Measurements from ENCODE around the gene ADRB2. TPM values are rescaled to one million over a fixed set of nuclear protein-coding genes. Genes with fewer than 3 reads are reported as not detected.

The ADRB2 gene
- total RNA-seq, 1 donor from 2014 or later: 5.7 TPM

- no peak for DNase-seq (ENCODE audit: low spot score)
Measured at GRCh38 chr5:148805326-148806290, 20.8 kb upstream of the ADRB2 start.

DNA sequence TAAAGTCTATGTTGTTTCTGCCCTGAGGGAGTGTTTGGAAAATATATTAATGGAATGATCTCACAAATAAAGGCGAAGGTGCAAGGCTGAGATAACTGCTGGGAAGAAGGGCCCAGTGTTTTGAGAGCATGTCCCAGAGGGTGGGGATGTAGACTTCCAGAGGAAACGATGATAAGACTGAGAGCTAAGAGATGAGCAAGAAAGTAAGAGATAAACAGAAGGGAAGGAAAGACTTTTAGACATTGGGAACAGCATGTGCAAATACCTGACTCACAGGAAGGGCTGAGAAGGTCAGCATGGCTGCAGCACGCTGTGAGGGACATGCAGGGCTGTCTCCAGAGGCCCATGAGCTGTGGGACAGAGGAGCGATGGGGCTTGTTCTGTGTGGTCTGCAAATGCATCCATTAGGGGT is 19.9 kb upstream of the ADRB2 start:
- no peak for DNase-seq (ENCODE audit: low spot score)

DNA sequence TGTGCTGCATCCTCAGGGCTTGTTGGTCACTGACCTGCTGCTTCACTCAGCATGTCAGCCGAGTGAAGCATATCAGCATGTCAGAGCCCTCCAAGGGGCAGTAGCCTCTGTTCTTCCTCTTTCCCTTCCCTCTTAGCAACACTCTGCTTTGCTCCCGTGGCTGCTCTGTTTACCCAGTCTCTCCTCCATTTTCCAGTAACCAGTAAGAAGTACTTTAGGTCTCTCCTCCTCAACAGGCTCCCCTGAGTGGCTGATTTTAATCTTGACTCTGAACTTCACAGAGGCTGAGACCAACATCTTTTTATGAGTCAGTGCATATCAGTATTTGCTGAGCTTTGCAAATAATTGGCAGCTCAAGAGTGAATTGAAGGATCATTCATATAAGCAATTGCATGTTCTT is 18.6 kb upstream of the ADRB2 start:
- DNase-seq (ENCODE audit: low spot score): no peak

DNA sequence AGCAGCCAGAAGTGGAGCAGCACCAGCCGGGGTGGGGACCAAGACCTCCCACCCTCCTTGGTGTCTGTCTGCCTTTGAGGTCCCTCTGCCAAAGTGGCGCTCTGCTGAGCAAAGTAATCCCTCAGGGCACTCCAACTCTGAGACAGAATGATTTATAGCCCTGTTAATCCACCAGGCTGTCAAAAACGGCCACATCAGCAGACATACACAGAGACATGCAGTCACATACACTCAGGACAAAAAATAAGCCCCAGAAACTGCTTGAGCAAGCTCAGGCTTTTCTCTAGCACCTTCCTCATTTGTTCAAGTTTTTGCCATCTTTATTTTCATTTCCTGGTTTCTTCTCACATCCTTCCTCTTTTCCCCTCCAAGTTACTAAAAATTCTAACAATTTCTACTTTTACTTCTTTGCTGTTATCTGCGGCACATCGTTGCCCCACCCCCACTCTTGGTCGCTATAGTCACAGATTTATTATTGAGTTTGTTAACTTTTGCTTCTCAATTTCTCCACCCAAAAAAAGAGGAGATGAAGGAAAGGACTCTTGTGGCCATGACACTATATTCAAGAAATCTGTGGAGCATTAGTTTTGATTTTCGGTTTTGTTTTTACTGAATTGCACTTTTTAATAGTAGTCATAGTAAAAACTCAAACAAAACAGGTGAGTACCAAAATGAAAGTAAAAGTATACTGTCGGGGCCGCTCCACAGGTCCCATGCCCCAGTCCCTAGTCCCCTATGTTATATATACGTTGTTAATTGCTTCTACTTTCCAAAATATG is 17.4 kb upstream of the ADRB2 start:
- DNase-seq (ENCODE audit: low spot score): no peak

DNA sequence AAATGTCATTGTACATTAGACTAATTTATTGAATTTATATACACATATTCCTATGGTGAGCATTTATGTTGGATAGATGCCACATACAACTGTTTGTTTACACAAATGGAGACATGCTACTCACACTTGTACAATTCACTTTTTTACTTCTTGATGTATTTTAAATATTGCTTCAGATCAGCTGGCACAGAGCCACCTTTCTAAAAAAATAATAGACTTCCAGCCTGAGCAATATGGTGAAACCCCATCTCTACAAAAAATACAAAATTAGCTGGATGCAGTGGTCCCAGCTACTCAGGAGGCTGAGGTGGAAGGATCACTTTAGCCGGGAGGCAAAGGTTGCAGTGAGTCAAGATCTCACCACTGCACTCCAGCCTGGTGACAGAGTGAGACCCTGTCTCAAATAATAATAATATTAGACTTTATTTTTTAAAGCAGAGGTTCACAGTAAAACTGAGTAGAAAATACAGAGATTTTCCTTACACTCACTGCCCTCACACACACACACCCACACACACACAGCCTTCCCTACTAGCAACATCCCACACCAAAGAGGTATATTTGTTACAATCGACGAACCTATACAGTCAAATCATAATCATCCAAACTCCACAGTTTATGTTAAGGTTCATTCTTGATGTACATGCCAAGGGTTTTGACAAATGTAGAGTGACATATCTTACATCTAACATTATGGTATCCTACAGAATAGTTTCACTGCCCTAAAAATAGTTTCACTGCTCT is 16.5 kb upstream of the ADRB2 start:
- no peak for DNase-seq (ENCODE audit: low spot score)

DNA sequence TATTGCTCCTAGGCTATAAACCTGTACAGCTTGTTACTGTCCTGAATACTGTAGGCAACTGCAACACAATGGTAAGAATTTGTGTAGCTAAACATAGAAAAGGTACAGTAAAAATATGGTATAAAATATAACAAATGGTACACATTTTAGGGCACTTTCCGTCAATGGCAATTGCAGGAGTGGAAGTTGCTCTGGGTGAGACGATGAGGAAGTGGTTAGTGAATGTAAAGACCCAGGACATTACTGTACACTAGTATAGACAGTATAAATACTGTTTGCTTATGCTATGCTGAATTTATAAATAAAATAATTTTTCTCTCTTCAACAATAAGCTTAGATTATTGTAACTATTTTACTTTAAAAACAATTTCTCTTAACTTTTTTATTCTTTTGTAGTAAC is 15.6 kb upstream of the ADRB2 start:
- DNase-seq (ENCODE audit: low spot score): no peak

GRCh38 chr5:148811756-148812155 is 14.7 kb upstream of the ADRB2 start:
- DNase-seq (ENCODE audit: low spot score): no peak

GRCh38 chr5:148815086-148815485 is 11.3 kb upstream of the ADRB2 start:
- DNase-seq (ENCODE audit: low spot score): no peak

- DNase-seq (ENCODE audit: low spot score): no peak
Measured at GRCh38 chr5:148815578-148815977, 10.8 kb upstream of the ADRB2 start.

DNA sequence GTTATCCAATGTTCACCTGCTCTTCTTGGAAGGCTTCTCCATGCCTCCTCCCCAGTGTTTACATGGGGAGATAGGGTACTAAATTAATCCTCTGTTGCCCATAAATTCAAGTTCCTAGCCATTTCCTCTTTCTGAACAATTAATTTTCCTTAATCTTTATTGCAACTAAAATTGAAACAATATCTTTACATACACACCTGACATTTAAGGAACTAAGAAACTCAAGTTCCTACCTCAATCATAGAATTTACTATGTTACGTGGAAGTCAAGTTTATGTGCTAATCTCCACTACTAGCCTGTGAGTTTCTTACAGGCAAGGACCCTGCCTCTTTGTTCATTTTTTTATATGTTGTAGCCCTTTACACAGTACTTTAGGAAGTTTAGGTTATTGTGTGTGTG is 10.1 kb upstream of the ADRB2 start:
- no peak for DNase-seq (ENCODE audit: low spot score)

DNA sequence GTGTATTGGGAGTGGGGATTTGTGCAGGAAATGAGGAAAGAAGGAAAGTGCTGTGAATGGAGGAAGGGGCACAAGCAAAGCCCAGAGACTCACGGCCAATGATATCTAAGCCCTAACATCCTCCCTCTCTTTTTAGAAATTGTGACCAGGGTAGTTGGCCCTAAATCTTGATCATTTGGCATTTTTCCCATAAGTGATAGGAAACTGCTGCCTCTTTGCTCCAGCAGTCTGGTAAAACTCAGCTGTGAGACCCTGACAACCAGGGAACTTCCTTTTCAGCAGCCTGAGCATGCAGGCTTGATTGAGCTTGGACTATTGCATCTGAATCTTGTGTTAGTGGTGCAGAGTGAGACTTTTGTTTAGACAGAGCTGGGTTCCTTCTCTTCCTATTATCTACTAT is 9.6 kb upstream of the ADRB2 start:
- DNase-seq (ENCODE audit: low spot score): no peak

DNA sequence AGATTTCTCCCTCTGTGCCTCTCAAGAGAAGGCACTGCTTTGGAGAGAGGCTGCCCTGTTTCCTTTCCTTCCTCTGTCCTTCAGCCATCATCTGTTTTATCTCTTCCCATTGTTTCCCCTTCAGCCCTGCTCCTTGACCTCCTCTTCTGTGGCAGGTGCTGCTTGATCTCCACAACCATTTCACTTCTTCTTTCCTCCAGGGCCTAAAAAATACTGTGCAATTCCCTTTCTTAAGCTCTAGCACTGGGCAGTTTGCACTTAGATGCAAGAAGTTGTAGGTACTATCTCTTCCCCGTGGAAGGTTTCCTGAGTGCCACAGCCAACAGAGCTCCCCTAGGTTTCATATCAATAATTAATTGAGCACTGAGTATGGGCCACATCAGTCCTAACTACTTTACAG is 8.8 kb upstream of the ADRB2 start:
- no peak for DNase-seq (ENCODE audit: low spot score)

- no peak for DNase-seq (ENCODE audit: low spot score)
Measured at GRCh38 chr5:148820461-148821395, 5.7 kb upstream of the ADRB2 start.

GRCh38 chr5:148823871-148824270 is 2.5 kb upstream of the ADRB2 start:
- DNase-seq (ENCODE audit: low spot score): no peak

- no peak for DNase-seq (ENCODE audit: low spot score)
Measured at GRCh38 chr5:148825716-148826052, 727 bp upstream of the ADRB2 start.

- no peak for DNase-seq (ENCODE audit: low spot score)
Measured at GRCh38 chr5:148826739-148827070, 294 bp downstream of the ADRB2 start.

GRCh38 chr5:148827723-148828122 is 1.3 kb downstream of the ADRB2 start:
- DNase-seq (ENCODE audit: low spot score): no peak

DNA sequence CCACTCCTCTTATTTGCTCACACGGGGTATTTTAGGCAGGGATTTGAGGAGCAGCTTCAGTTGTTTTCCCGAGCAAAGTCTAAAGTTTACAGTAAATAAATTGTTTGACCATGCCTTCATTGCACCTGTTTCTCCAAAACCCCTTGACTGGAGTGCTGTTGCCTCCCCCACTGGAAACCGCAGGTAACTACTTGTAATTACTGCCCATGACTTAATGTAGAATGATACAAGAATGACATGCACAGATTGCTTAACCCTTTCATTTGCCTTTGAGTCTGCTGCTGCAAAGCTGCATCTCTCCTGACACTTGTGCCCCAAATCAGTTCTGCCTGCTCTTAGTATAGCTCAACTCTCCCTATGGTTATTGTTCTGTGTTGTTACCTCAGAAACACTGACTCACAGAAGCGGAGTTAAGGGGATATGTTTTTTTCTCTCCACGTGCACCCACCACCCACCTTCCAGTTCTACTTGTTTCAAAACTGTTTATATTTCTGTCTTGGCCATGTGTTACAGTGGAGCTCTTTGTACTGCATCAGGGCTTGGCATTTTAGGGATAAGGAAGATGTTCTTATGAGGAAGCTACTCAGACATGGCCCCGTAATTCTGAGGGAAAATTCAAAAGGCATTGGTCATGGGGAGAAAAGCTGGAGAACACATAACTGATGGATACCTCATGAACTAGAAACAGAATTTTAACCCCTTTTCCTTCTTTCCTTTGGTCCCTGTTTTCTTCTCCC is 2.3 kb downstream of the ADRB2 start:
- no peak for DNase-seq (ENCODE audit: low spot score)

DNA sequence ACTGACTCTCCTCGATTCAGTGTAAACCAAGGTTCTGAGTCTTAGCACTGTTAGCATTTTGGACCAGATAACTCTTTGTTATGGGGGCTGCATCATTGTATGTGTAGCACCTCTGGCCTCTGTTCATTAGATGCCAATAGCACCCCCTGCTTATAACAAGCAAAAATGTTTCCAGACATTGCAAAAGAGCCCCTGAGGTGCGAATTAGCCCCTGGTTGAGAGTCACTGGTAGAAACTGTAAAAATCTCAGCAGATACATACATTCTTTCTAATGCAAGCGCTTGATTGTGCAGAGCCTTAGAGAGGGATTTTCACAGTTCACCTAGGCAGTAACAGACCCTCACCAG is 2.8 kb downstream of the ADRB2 start:
- no peak for DNase-seq (ENCODE audit: low spot score)

- DNase-seq (ENCODE audit: low spot score): no peak
Measured at GRCh38 chr5:148829734-148830133, 3.3 kb downstream of the ADRB2 start.

DNA sequence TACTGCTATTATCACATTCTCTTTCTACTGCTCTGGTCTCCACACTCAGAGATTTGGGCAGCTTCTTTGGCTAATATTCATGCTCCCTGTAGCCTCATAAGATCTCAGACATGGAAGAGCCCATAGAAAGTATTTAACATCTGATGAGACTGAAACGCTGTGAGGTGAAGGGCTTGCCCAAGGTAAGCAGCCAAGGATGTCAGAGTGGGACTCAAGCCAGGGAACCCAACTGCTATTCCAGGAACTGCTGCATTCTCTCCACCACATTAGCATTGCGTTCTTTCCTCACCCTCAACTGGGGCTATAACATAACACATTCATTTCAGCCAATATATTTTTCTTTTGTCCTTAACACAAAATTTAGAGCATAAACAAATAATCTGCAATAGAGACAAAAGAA is 3.8 kb downstream of the ADRB2 start:
- no peak for DNase-seq (ENCODE audit: low spot score)
